ENCODE measurements around the gene KCNMB4. TPM values are rescaled to one million over a fixed set of nuclear protein-coding genes. Genes with fewer than 3 reads are reported as not detected.

The KCNMB4 gene, protein sequence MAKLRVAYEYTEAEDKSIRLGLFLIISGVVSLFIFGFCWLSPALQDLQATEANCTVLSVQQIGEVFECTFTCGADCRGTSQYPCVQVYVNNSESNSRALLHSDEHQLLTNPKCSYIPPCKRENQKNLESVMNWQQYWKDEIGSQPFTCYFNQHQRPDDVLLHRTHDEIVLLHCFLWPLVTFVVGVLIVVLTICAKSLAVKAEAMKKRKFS
- 1 to 10 TPM in 3 of 5 experiments, under 1 TPM in 2; 0.31 to 1.9 (median 1.4) TPM for total RNA-seq
- 1 to 10 TPM; 1.1 to 1.7 TPM for polyA plus RNA-seq
- 4.4 reads per million, percentile 22 among the genes with 10 or more reads in this experiment for total RNA-seq

- Mint-ChIP-seq H3K4me1 (peaks cover 12 to 41% (median 34%) of the 10 kb centered on the region in 7 donors), H3K9me3 (no peaks in the 10 kb centered on the region), H3K27ac (peak within 1 kb of the TSS; percentile 58 to 91 (median 89)), H3K36me3 (no peaks in the 10 kb centered on the region), H3K4me3 (peak within 1 kb of the TSS; percentile 94 to 99 (median 97)), H3K27me3 (peaks cover 0 to 54% (median 0%) of the 10 kb centered on the region in 5 donors)
- Histone ChIP-seq H3K4me3 (ENCODE audit: low read length) (peak within 1 kb of the TSS; percentile 70), H3K9me3 (ENCODE audit: control insufficient read depth in 2 of 3, low read length in 3 of 3) (no peaks in the 10 kb centered on the region), H3K4me1 (ENCODE audit: control insufficient read depth in 2 of 2, insufficient read depth in 2 of 2, low read length in 2 of 2) (peaks cover 16 to 19% of the 10 kb centered on the region in 2 donors), H3K36me3 (ENCODE audit: control insufficient read depth in 2 of 3, insufficient read depth in 3 of 3, low read length in 3 of 3) (peaks cover 0 to 4% (median 0%) of the 10 kb centered on the region in 3 experiments), H3K27ac (ENCODE audit: low read depth, low read length) (peak within 1 kb of the TSS; percentile 71), H3K27me3 (ENCODE audit: control insufficient read depth in 2 of 2, insufficient read depth in 2 of 2, low read length in 2 of 2) (peaks cover 0 to 4% of the 10 kb centered on the region in 2 donors)
- ChIA-PET CTCF (interaction anchor here (0.6 to 1.1 kb wide), 3 partner anchors 9 to 439 kb away, joined by 3 to 4 read pairs (median 3); no protein-coding TSS in a partner anchor), POLR2A (interaction anchor here (0.6 to 3.0 kb wide), 4 partner anchors 9 to 122 kb away, joined by 3 to 13 read pairs (median 4); no protein-coding TSS in a partner anchor)
- intact Hi-C loops (cut with micrococcal nuclease), result loop anchor here (1.0 to 10.0 kb wide), 13 partner anchors 8 to 1471 kb away; partner anchors contain the start of genes CCT2 (in 2 of the 2), CNOT2 (in 2 of the 2), RAB3IP (in 2 of the 2) and CPSF6 (in 1 of the 2)
- peak; percentile 48 to 85 (median 68) for DNase-seq
- ATAC-seq, result peak; percentile 86
Observed at GRCh38 chr12:70365648-70366518, at the start of gene KCNMB4. TSS of gene KCNMB4 (plus strand) at chr12:70366290. CDS start at chr12:70366735, 445 bp downstream.

DNA sequence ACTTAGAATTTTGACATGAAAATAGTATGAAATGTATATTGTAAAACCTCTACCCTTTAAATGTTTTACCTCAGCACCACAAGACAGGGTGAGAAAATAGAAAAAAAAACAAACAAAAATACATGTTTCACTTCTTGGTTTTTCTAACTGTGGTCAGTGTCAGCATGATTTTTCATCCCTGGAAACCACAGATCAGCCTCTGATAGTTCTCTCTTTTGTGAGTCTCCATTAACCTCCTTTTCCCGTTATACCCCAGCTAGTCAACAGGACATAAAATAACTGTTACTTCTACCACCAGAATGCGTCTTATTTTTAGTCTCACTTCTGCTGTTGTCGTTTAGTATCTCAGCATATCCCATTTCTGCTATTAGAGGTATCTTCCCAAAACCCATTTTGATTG is 48.3 kb upstream of the KCNMB4 start:
- H3K4me1 ChIP-seq (ENCODE audit: control insufficient read depth in 2 of 2, insufficient read depth in 2 of 2, low read length in 2 of 2), result peaks cover 0 to 5% of the 10 kb centered on the region in 2 donors
- peaks cover 26 to 75% (median 61%) of the 10 kb centered on the region in 7 donors for H3K4me1 Mint-ChIP-seq
- peak; percentile 69 for ATAC-seq

GRCh38 chr12:70319605-70320004 is 46.5 kb upstream of the KCNMB4 start:
- Mint-ChIP-seq H3K36me3 (peaks cover 3 to 30% (median 24%) of the 10 kb centered on the region in 5 donors), H3K27me3 (no peaks in the 10 kb centered on the region), H3K4me3 (no peak overlapping the region), H3K27ac (no peak overlapping the region), H3K9me3 (no peaks in the 10 kb centered on the region), H3K4me1 (peaks cover 18 to 70% (median 42%) of the 10 kb centered on the region in 7 donors)
- no peak overlapping the region for H3K27ac ChIP-seq (ENCODE audit: low read depth, low read length)
- POLR2A ChIA-PET, result no interaction called here
- no peak for DNase-seq
- intact Hi-C loops (cut with micrococcal nuclease), result loop anchor here (1.0 to 5.0 kb wide), 2 partner anchors 8 to 48 kb away; partner anchors contain the start of gene KCNMB4 (in 1 of the 2)
- H3K9me3 ChIP-seq (ENCODE audit: control insufficient read depth in 2 of 3, low read length in 3 of 3), result no peaks in the 10 kb centered on the region
- CTCF ChIA-PET, result no interaction called here
- peak; percentile 53 for ATAC-seq
- no peaks in the 10 kb centered on the region for H3K27me3 ChIP-seq (ENCODE audit: control insufficient read depth in 2 of 2, insufficient read depth in 2 of 2, low read length in 2 of 2)
- no peak overlapping the region for H3K4me3 ChIP-seq (ENCODE audit: low read length)
- H3K4me1 ChIP-seq (ENCODE audit: control insufficient read depth in 2 of 2, insufficient read depth in 2 of 2, low read length in 2 of 2), result peaks cover 0 to 5% of the 10 kb centered on the region in 2 donors
- no peaks in the 10 kb centered on the region for H3K36me3 ChIP-seq (ENCODE audit: control insufficient read depth in 2 of 3, insufficient read depth in 3 of 3, low read length in 3 of 3)

More for the DNA sequence above, 48.3 kb upstream of the KCNMB4 start:
- no peak overlapping the region for H3K4me3 ChIP-seq (ENCODE audit: low read length)
- intact Hi-C loops (cut with micrococcal nuclease), result loop anchor here in 1 of 2 donors (5.0 kb wide), 1 partner anchor 50 kb away; the partner anchor contains the start of gene KCNMB4
- Mint-ChIP-seq H3K27ac (peak overlapping the region in 3 of 9 donors; percentile 22 to 36 (median 27)), H3K9me3 (no peaks in the 10 kb centered on the region), H3K4me3 (peak overlapping the region in 3 of 10 donors; percentile 4 to 10 (median 6)), H3K27me3 (no peaks in the 10 kb centered on the region), H3K36me3 (peaks cover 6 to 30% (median 13%) of the 10 kb centered on the region in 5 donors)
- H3K27me3 ChIP-seq (ENCODE audit: control insufficient read depth in 2 of 2, insufficient read depth in 2 of 2, low read length in 2 of 2), result no peaks in the 10 kb centered on the region
- H3K27ac ChIP-seq (ENCODE audit: low read depth, low read length), result no peak overlapping the region
- POLR2A ChIA-PET, result interaction anchor here (0.6 kb wide), 1 partner anchor 29 kb away, joined by 3 read pairs; no protein-coding TSS in a partner anchor
- no peaks in the 10 kb centered on the region for H3K9me3 ChIP-seq (ENCODE audit: control insufficient read depth in 2 of 3, low read length in 3 of 3)
- CTCF ChIA-PET, result no interaction called here
- no peaks in the 10 kb centered on the region for H3K36me3 ChIP-seq (ENCODE audit: control insufficient read depth in 2 of 3, insufficient read depth in 3 of 3, low read length in 3 of 3)
- DNase-seq, result no peak

- ATAC-seq (no peak), DNase-seq (no peak)
- H3K9me3 ChIP-seq (ENCODE audit: control insufficient read depth in 2 of 3, low read length in 3 of 3), result no peaks in the 10 kb centered on the region
- CTCF ChIA-PET, result no interaction called here
- H3K27ac ChIP-seq (ENCODE audit: low read depth, low read length), result no peak overlapping the region
- H3K36me3 ChIP-seq (ENCODE audit: control insufficient read depth in 2 of 3, insufficient read depth in 3 of 3, low read length in 3 of 3), result no peaks in the 10 kb centered on the region
- Mint-ChIP-seq H3K9me3 (no peaks in the 10 kb centered on the region), H3K4me3 (no peak overlapping the region), H3K4me1 (peaks cover 13 to 60% (median 29%) of the 10 kb centered on the region in 7 donors), H3K36me3 (peaks cover 3 to 29% (median 27%) of the 10 kb centered on the region in 5 donors), H3K27me3 (no peaks in the 10 kb centered on the region), H3K27ac (no peak overlapping the region)
- intact Hi-C loops (cut with micrococcal nuclease), result no loop called here
- no peaks in the 10 kb centered on the region for H3K27me3 ChIP-seq (ENCODE audit: control insufficient read depth in 2 of 2, insufficient read depth in 2 of 2, low read length in 2 of 2)
- POLR2A ChIA-PET, result no interaction called here
- peaks cover 0 to 5% of the 10 kb centered on the region in 2 donors for H3K4me1 ChIP-seq (ENCODE audit: control insufficient read depth in 2 of 2, insufficient read depth in 2 of 2, low read length in 2 of 2)
- H3K4me3 ChIP-seq (ENCODE audit: low read length), result no peak overlapping the region
Observed at GRCh38 chr12:70321191-70321590, 44.9 kb upstream of the KCNMB4 start.

DNA sequence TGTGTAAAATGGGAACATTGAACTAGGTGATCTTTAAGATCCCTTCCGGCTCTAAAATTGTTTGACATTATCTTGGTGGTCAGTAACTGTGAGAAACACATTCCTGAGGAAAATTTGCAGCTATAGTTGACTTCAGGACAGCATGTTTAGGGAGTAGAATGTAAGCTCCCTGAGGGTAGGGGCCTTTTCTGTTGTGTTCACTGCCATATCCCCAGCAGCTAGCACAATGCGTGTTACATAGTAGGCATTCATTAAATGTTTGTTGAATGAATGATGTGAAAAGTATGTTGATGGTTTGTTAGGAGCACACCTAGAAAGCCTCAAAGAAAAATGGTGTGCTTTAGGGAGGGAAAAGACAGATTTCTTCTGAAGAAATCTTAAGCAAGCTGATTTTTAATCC is 38.5 kb upstream of the KCNMB4 start:
- H3K4me1 ChIP-seq (ENCODE audit: control insufficient read depth in 2 of 2, insufficient read depth in 2 of 2, low read length in 2 of 2), result no peaks in the 10 kb centered on the region
- CTCF ChIA-PET, result no interaction called here
- peaks cover 3 to 54% (median 49%) of the 10 kb centered on the region in 5 donors for H3K36me3 Mint-ChIP-seq
- POLR2A ChIA-PET, result no interaction called here
- no peak overlapping the region for H3K4me3 ChIP-seq (ENCODE audit: low read length)
- peaks cover 0 to 11% (median 0%) of the 10 kb centered on the region in 11 donors for H3K9me3 Mint-ChIP-seq
- H3K9me3 ChIP-seq (ENCODE audit: control insufficient read depth in 2 of 3, low read length in 3 of 3), result no peaks in the 10 kb centered on the region
- H3K27ac ChIP-seq (ENCODE audit: low read depth, low read length), result no peak overlapping the region
- no peaks in the 10 kb centered on the region for H3K27me3 Mint-ChIP-seq
- intact Hi-C loops (cut with micrococcal nuclease), result no loop called here
- peak overlapping the region in 2 of 9 donors; percentile 26 to 36 for H3K27ac Mint-ChIP-seq
- DNase-seq, result no peak
- no peaks in the 10 kb centered on the region for H3K27me3 ChIP-seq (ENCODE audit: control insufficient read depth in 2 of 2, insufficient read depth in 2 of 2, low read length in 2 of 2)
- peaks cover 0 to 72% (median 47%) of the 10 kb centered on the region in 7 donors for H3K4me1 Mint-ChIP-seq
- no peak overlapping the region for H3K4me3 Mint-ChIP-seq
- ATAC-seq, result no peak
- peaks cover 0 to 3% (median 0%) of the 10 kb centered on the region in 3 experiments for H3K36me3 ChIP-seq (ENCODE audit: control insufficient read depth in 2 of 3, insufficient read depth in 3 of 3, low read length in 3 of 3)

GRCh38 chr12:70329728-70330127 is 36.4 kb upstream of the KCNMB4 start:
- no peak for ATAC-seq
- H3K9me3 Mint-ChIP-seq, result peaks cover 0 to 11% (median 0%) of the 10 kb centered on the region in 11 donors
- H3K27me3 ChIP-seq (ENCODE audit: control insufficient read depth in 2 of 2, insufficient read depth in 2 of 2, low read length in 2 of 2), result no peaks in the 10 kb centered on the region
- ChIA-PET CTCF (no interaction called here), POLR2A (no interaction called here)
- H3K36me3 Mint-ChIP-seq, result peaks cover 3 to 41% (median 35%) of the 10 kb centered on the region in 5 donors
- H3K9me3 ChIP-seq (ENCODE audit: control insufficient read depth in 2 of 3, low read length in 3 of 3), result no peaks in the 10 kb centered on the region
- peaks cover 0 to 4% (median 0%) of the 10 kb centered on the region in 3 experiments for H3K36me3 ChIP-seq (ENCODE audit: control insufficient read depth in 2 of 3, insufficient read depth in 3 of 3, low read length in 3 of 3)
- H3K27ac ChIP-seq (ENCODE audit: low read depth, low read length), result no peak overlapping the region
- no peak overlapping the region for H3K4me3 ChIP-seq (ENCODE audit: low read length)
- DNase-seq, result no peak
- no peaks in the 10 kb centered on the region for H3K27me3 Mint-ChIP-seq
- H3K27ac Mint-ChIP-seq, result no peak overlapping the region
- intact Hi-C loops (cut with micrococcal nuclease), result loop anchor here in 1 of 2 donors (2.0 to 5.0 kb wide), 2 partner anchors 17 to 38 kb away; partner anchors contain the start of gene KCNMB4
- H3K4me1 Mint-ChIP-seq, result peaks cover 3 to 65% (median 57%) of the 10 kb centered on the region in 7 donors
- H3K4me1 ChIP-seq (ENCODE audit: control insufficient read depth in 2 of 2, insufficient read depth in 2 of 2, low read length in 2 of 2), result no peaks in the 10 kb centered on the region
- no peak overlapping the region for H3K4me3 Mint-ChIP-seq
